HuH-7.5 (cell line): Measurements from ENCODE around the gene IGFBPL1.

Source experiments
- DNase-seq: peaks from one replicate; pipeline ENCODE4 v3.0.0; 2011; ENCODE audit warnings: low spot score

IGFBPL1 gene

GRCh38 chr9:38396371-38396671 lies 27.9 kb downstream of the IGFBPL1 start:
- DNase-seq: no peak

GRCh38 chr9:38395653-38396370 lies 28.4 kb downstream of the IGFBPL1 start:
- no peak for DNase-seq

- no peak for DNase-seq
Measured at GRCh38 chr9:38394416-38394815, 29.8 kb downstream of the IGFBPL1 start.

- no peak for DNase-seq
Measured at GRCh38 chr9:38393128-38393796, 31.0 kb downstream of the IGFBPL1 start.

- peak; percentile 87 for DNase-seq
Measured at GRCh38 chr9:38392235-38393127, 31.8 kb downstream of the IGFBPL1 start, which contains the start of gene ALDH1B1. TSS of gene ALDH1B1 (plus strand) at chr9:38392702. CDS start at chr9:38395749, 3,047 bp downstream.

GRCh38 chr9:38391278-38392118 lies 32.8 kb downstream of the IGFBPL1 start:
- no peak for DNase-seq

GRCh38 chr9:38390851-38391250 lies 33.4 kb downstream of the IGFBPL1 start:
- DNase-seq: no peak

- DNase-seq: no peak
Measured at GRCh38 chr9:38390442-38390841, 33.8 kb downstream of the IGFBPL1 start.

- no peak for DNase-seq
Measured at GRCh38 chr9:38389313-38389712, 34.9 kb downstream of the IGFBPL1 start.

- DNase-seq: no peak
Measured at GRCh38 chr9:38388283-38389223, 35.7 kb downstream of the IGFBPL1 start.

GRCh38 chr9:38387751-38388150 lies 36.5 kb downstream of the IGFBPL1 start:
- DNase-seq: no peak

GRCh38 chr9:38387066-38387465 lies 37.2 kb downstream of the IGFBPL1 start:
- DNase-seq: no peak

- DNase-seq: no peak
Measured at GRCh38 chr9:38386319-38386895, 37.8 kb downstream of the IGFBPL1 start.

- no peak for DNase-seq
Measured at GRCh38 chr9:38385896-38386295, 38.4 kb downstream of the IGFBPL1 start.

GRCh38 chr9:38384990-38385848 lies 39.0 kb downstream of the IGFBPL1 start:
- DNase-seq: no peak

GRCh38 chr9:38382141-38382540 lies 42.1 kb downstream of the IGFBPL1 start:
- DNase-seq: no peak

- peak; percentile 30 for DNase-seq
Measured at GRCh38 chr9:38380872-38381534, 43.3 kb downstream of the IGFBPL1 start.

- DNase-seq: no peak
Measured at GRCh38 chr9:38380230-38380871, 43.9 kb downstream of the IGFBPL1 start.
